ENCODE results near the gene MLIP.

DNA sequence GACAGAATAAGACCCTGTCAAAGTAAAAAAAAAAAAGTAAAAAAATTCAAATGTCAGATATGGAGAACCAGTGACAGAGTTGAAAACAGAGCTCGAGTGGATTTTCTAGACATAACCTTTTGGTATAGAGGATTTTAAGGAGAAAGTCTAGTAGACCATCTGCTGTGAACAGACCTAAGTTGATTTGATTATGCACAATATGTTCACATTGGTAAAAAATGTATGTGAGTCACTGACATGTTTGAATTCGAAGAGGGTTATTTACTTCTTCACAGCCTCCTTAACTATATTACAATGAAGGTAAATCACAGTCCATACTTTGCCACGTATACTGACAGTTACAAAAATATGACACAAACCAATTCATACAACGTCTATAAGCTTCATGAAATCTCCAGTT lies 204.4 kb downstream of the MLIP start:
- TF ChIP-seq SPI1 (IDR thresholded peaks at IDR 0.05; ENCODE audit: borderline replicate concordance, low read depth): no peak
- TF ChIP-seq, protein P1, sequence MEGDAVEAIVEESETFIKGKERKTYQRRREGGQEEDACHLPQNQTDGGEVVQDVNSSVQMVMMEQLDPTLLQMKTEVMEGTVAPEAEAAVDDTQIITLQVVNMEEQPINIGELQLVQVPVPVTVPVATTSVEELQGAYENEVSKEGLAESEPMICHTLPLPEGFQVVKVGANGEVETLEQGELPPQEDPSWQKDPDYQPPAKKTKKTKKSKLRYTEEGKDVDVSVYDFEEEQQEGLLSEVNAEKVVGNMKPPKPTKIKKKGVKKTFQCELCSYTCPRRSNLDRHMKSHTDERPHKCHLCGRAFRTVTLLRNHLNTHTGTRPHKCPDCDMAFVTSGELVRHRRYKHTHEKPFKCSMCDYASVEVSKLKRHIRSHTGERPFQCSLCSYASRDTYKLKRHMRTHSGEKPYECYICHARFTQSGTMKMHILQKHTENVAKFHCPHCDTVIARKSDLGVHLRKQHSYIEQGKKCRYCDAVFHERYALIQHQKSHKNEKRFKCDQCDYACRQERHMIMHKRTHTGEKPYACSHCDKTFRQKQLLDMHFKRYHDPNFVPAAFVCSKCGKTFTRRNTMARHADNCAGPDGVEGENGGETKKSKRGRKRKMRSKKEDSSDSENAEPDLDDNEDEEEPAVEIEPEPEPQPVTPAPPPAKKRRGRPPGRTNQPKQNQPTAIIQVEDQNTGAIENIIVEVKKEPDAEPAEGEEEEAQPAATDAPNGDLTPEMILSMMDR (IDR thresholded peaks at IDR 0.05; ENCODE audit: insufficient read depth, low read length): no peak
